GM21723 (cell line): ENCODE measurements around the gene KCNQ1.

Source experiments
- ATAC-seq: cut with Tn5 transposase; IDR thresholded peaks from one replicate; pipeline ENCODE4 v1.9.1; 2021; ENCODE audit warnings: mild to moderate bottlenecking, moderate library complexity; ENCODE audit not compliant: unreplicated experiment

The KCNQ1 gene

DNA sequence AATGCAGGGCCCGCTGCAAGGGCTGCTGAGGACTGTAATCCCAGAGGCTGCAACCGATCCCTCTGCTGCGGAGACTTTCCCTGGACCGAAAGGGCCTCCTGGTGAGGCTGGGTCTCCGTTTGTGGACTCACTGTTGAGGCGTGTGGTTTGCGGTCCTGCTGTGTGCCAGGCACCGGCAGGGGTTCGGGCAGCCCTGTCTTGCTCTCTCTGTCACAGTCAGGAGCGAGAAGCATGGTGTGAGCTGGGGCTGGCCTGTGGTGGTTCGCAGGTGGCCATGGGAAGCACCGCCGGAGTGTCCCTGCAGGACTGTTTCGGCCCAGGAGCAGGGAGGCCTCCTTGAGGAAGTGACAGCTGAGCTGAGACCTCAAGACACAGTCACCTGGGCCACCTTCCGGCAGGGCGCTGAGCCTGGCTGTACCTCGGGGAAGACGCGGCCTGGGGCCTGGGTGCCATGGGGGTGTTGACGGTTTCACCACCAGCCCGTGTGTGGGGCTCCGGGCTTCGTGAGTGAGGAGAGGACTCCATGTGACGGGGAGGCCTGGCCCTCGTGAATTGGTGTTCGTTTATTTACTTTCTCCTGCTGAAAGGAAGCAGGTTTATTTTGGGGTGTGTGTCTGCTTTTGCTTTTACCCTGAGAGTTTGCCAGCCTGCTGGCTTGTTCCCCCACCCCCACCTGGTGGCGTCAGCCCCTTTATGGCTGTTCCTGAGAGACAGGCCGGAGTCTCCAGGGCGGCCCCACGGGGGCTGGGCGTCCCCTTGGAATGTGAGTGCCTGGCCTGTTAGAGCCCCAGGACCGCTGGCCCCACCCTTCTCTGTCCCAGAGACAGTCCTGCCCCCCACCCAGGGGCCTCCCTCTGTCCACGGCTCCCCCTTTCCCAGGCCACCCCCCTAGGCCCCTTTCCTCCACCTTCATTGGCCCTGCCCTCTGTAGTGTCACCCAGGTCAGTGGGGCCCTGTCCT is 132.5 kb downstream of the KCNQ1 start:
- no peak for ATAC-seq

DNA sequence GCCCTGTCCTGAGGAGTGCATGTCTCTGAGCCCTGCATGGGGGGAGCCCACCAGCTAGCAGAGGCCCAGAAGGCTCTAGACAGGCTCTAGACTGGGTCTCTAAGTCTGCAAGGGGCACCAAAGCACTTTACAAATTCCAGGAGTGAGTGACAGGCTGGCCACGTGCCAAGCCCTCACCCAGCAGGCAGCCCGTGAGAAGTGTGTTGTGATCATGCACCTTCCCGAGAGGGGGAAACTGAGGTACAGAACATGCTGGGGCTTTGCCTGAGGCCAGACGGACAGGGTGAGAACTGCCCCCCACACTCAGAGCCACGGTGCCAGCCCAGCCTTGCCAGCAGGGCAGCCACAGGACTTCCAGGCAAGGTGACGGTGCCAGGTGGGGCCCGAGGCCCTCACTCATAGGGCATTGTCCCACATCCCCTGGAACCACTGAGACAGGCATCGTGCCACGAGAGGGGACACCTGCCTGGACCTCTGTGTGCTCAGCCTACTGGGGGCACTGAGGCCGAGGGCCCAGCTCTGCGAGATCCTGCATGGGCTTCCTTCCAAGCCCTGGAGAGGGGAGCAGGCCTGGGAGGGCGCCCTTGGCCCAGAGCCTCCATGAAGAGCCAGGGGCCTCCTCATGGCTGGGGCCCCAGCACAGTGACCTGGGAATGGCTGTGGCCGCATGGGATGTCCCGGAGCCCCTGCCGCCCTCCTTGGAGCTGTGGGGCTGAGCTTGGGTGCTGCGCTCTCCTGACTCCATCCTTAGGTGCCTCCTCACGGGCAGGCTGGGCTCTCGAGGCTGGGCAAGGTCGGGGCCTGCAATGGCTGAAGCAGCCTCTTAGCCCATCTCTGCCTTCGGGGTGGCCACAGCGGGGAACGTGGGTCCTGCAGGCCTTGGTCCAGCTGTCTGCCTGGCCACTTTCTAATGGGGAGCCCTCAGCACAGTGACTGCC is 133.5 kb downstream of the KCNQ1 start:
- no peak for ATAC-seq

DNA sequence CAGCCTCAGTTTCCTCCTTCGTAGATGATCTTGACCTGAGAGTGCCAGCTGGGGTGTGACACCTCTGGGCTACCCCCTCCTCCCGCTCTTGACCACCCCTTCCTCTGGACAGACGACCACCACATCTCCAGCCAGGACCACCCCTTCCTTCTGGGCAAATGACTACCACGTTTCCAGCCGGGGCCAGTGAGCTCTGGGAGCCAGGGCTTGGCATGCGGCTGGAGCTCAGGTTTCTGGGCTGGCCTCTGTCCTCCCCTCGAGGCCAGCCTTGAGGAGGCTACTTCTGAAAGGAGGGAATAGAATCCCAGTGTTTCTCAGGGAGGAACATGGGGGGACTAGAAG is 134.1 kb downstream of the KCNQ1 start:
- ATAC-seq = no peak

DNA sequence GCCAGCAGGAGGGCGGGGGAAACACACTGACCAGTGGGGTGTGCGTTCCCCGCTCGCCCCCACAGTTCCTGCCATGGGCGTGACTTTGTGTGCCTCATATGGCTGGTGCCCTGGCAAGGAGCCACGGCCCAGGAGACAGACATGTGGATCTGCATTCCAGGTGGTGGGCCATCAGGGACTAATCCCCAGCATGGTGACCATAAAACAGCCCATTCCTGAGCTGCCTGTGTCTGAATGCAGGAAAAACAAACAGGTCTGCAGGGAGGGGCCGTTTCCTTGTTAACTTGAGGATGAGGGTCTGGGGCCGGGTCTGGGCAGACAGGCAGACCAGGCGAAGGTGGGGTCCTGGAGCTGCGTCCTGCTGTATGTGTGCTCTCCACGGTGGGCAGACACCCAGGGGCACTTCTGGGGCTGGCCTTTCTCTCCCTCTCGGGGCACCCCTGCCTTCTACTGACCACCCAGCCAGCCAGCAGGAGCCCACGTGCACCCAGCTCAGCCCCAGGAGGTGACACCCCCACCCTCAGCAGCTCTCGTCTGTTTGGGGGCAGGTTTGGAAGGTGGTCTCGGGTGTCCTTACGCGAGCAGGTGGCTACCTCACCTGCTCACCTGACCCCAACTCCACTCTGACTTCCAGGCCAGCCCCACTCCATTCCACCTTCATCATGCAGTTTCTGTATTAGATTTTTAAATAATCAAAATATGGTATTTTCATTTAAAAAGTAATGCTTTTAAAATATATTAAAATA is 134.7 kb downstream of the KCNQ1 start:
- ATAC-seq = no peak

DNA sequence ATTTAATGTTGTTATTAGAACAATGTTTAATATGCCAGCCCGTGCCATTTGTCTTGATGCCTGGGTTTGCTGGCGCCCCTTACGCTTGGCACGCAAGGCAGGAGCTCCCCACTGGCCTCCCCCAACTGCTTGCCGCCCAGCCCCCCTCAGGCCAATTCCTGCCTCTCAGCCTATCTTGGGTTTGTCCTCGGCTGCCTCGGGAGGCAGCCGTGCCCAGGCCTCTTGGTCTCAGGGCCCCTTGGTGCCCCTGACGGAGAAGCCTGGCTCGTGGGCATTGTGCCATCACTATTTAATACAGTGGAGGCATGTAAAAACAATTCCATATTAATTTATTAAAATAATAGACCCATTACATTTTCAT is 135.2 kb downstream of the KCNQ1 start:
- ATAC-seq = no peak

DNA sequence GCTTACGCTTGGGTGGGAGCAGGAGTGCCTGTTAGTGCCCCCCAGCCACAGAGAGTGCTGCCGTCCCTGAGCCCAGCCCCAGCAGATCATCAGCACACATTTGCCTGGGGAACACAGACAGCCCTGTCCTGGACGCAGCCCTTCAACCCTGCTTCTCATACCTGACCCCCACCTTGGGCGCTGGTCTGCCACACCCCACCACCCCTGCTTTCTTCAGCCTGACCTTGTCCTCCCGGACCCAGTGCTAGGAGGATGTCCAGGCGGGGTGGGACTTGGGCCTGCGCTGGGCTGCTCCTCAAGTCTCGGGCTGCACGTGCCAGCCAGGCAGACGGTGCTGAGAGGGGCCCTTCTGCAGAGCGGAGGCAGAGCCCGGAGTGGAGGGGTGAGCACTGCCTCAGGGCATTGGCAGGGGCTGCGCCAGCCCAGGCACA is 135.8 kb downstream of the KCNQ1 start:
- no peak for ATAC-seq

DNA sequence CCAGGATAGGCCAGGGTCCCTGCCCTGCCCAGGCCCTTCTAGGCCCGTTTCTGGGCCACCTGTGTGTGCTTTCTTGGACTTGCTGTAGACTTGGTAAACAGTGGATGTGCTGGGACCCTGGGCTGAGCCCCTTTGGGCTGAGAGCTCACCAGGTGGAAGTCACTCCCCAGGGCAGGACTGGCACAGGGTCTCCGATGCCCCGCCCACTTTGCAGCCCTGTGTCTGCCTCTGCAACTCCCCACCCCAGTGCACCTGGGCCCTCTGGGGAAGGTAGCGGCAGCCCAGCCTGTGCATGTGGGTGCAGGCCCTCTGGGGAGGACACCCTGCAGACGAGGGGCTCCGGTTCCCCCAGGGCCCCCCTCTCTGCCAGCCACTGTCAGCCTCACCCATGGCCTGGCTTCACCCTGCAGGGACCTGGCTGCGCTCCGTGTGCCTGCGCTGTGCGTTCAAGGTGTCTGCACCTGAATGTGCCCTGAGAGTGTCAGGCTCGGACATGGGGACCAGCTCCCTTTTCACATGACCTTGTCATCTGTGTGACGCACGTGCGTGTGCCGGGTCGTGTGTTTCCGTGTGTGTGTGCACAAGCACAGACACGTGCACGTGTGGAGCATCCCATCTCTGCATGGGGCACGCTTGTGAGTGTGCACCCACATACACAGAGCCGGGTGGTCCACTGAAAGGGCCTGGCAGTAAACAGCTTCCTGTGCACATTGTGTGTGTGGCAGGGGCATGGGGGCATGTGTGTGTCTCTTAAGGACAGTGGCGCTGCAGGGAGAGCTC is 136.5 kb downstream of the KCNQ1 start:
- no peak for ATAC-seq

DNA sequence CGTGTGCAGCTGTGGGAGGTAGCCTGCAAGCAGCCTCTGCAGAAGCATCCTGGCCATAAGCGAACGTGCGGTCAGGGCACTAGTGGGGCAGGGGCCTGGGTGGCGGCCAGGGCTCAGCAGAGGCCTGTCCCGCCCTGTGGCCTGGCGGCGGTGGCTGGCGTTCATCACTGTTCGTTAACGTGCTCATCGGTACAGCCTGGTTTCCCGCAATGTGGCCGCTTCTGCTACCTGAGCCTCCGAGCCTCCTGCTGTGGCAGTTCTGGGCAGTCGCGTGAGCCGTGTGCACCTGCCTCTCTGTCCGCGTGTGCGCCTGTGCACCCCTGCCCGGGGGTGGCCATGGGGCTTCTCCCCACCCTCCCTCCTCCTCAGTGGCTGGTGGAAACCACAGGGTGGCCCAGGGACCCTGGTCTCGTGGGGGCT is 137.1 kb downstream of the KCNQ1 start:
- ATAC-seq = no peak

DNA sequence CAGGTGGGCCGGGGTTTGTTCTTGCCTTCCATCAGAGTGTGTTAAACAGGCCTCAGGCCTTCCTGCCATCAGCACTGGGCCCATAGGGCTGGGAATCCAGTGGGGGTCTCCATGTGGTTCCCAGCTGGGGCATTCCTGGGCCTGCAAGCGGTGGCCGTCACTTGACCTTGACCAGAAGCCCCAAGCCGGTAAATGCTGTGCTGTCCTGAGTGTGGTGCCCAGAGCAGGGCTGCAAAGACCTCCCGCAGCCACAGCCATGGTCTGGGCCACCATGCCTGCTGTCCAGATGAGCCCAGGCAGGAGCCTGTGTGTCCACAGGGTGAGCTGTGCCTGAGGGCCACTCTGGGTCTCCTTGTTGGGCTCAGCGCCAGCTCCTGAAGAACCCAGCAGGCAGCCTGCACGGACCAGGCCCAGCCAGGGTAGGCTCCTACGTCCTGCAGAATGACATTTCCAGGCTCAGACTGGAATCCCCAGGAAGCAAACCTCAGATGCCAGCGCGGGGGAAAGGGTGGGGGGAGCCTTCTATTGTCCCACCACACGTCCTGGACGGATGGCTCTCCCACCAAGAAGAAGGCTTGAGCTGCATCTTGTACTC is 137.6 kb downstream of the KCNQ1 start:
- no peak for ATAC-seq

DNA sequence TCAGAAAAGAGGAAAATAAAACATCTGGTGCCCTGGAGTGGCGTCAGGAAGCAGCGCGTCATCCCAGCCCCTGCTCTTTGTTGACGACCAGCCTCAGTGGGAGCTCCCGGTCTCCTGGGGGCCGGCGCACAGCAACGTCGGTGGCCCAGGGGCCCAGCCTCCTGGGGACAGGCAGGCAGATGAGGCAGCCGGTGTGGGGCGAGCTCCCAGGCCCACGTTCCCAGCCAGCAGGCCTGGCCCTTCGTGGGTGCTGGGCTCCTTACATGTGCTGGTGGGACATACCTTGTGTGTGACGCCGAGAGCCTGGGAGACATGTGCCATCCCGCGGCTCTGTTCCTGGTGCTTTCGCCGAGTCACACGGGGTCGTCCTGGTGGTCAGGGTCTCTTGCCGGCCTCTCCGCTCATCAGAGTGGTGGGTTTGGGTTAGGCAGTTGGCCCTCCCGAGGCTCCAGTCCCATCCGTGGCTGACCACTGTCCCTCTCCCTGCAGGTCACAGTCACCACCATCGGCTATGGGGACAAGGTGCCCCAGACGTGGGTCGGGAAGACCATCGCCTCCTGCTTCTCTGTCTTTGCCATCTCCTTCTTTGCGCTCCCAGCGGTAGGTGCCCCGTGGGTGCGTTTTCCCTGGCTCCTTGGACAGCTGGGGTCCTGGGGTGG is 138.3 kb downstream of the KCNQ1 start:
- no peak for ATAC-seq

DNA sequence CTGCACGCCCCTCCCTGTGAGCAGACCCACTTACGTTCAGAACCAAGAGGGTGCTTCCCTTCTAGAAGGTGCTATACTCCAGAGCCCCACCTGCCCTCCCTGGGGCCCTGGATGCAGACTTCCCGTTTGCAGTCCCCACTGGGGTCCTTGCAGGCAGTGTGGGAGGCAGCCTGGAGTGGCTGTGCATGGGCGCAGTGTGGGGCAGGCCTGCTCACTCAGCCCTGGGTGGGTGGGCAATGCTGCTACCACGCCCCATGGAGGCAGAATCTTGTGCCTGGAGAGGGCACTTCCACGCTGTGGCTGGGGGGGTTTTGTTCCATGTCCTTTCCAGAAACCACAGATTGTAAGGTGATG is 138.8 kb downstream of the KCNQ1 start:
- no peak for ATAC-seq

DNA sequence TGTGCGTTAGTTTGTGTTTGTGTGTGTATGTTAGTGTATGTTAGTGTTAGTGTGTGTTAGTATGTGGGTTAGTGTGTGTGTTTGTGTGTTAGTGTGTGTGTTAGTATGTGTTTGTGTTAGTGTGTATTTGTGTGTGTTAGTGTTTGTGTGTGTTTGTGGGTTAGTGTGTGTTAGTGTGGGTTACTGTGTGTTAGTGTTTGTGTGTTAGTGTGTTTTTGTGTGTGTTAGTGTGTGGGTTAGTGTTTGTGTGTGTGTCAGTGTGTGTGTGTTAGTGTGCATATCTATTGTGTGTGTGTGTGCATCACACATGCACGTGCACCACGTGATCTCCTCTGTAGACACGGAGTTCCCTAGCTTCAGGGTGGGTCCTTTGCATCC is 139.6 kb downstream of the KCNQ1 start:
- no peak for ATAC-seq

DNA sequence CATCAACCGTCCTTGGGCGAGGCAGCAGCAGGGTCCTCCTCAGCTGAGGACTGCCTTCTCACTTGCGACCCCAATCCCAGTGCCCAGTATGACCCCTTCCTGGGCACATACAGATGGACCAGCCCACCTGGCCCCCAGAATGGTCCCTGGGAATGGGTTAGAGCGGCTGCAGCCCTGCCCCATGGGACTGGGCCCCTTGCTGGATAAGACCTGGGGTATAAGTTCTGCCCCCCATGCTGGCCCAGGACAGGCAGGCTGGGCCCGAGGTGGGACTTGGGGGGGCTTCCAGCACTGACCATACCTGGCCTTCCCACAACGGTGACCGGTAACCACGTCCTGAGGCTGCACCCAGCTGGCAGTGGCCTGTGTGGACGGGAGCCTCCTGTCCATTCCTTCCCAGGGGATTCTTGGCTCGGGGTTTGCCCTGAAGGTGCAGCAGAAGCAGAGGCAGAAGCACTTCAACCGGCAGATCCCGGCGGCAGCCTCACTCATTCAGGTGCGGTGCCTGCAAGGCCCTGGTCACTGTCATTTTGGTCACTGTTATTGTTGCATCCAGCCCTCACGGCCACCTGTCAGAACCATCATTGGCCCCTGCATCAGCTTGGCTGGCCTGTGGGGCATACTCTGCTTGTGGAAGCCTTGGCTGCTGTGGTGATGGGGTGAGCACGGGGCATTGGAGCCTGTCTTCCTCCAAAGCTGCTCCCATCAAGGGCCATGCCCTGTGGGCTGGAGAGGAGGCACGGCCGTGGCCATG is 140.2 kb downstream of the KCNQ1 start:
- ATAC-seq = no peak

DNA sequence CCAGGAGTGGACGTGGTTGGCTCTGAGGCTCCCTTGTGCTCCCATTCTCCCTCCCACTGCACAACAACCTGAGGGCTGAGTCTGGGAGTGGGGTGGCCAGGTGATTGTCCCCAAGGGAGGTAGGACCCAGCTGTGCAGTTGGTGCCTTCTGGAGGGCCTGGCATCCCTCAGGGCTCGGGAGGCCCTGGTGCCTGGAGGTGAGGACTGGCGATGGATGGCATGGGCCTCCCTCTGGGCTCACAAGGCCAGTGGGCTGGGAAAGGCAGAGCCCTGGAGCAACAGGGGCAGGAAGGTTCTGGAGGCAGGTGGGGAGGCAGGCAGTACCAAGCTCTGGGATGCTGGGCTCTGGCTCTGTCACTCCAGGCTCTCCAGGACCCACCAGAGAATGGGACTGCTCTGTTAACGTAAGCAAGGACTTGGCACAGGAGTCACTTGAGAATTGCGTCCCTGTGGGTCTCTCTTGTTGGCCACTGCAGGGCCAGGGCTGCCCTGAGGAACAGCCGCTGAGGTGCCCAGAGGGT is 140.8 kb downstream of the KCNQ1 start:
- no peak for ATAC-seq

DNA sequence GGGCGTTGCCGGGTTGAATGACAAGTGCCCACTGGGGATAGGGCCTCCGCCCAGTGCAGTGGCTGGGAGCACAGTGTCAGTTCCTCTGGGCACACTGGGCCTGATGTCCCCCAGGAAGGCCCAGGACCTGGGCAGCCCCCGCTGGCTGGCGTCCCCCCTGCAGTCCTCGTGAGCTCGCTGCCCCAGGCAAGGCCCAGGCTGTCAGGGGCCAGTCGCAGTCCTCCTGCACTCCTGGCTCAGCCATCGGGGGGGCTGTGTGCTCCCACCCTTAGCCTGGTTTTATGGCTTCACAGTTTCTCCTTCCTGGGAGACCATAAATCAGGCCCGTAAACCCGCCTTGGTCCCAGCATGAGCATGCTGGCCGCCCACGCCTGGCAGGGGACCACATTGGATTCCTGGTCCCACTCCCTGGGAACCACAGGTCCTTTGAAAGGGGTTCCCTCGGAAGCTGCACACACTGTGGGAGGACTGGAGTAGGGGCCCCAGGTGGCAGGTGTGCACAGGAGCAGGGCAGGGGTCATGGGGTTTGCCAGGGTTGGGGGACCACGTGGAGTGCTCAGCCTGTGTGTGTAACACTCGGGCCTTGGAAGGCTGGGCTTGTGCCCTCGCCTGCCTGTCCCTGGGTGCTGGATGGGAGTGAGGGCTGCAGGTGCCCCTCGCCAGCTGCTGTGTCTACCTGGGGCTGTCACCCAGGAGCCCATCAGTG is 141.4 kb downstream of the KCNQ1 start:
- no peak for ATAC-seq

DNA sequence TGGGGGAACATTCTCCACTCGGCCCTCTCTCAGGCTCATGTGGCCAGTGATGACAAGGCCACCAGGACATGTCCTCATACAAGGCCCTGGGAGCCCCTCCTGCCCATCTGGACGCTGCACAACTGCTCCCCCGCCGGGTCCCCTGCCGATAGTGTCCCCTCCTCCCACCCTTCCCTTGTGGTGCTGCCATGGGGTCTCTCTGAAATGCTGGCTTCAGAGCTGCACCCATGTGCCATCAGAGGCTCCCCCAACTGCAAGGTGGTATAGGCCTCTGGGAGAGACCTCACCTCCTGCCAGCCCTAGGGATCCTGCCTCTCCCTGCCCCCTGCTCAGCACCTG is 142.0 kb downstream of the KCNQ1 start:
- ATAC-seq = no peak

DNA sequence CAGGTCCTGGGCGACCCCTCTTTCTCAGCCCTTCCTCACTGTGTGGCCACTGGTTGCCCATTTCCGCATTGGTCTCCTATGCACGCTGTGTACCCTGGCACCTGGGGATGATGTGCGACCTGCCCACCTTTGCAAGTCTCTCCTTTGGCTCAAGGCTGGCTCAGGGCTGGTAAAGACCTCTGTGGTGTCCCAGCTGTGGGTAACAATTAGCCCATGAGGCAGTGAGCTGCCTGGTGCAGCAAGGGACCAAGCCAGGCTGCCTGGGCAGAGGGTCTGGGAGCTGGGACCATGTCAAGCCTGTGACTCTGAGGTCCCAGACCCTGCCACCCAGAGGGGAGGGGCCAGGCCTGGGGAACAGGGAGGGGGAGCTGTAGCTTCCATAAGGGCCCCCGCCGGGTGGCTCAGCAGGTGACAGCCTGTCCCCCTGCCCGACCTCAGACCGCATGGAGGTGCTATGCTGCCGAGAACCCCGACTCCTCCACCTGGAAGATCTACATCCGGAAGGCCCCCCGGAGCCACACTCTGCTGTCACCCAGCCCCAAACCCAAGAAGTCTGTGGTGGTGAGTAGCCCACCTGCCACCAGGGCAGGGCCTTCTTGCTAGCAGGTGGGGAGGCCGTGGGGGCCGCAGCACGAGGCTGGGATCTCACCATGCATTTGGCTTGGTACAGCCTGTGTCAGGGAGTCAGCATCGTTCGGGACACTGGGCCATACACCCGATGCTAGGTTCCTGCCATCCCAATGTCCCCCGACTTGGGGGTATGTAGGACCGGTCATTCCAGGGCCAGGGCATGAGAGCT is 142.5 kb downstream of the KCNQ1 start:
- ATAC-seq = no peak
